ENCODE results near the gene PARP2. TPM values are rescaled to one million over a fixed set of nuclear protein-coding genes. Genes with fewer than 3 reads are reported as not detected.

PARP2 gene
- total and polyA plus RNA-seq, 2 donors (not counting 1 experiment from before 2014, with no cell fraction given): 17.0 to 22.4 TPM

DNA sequence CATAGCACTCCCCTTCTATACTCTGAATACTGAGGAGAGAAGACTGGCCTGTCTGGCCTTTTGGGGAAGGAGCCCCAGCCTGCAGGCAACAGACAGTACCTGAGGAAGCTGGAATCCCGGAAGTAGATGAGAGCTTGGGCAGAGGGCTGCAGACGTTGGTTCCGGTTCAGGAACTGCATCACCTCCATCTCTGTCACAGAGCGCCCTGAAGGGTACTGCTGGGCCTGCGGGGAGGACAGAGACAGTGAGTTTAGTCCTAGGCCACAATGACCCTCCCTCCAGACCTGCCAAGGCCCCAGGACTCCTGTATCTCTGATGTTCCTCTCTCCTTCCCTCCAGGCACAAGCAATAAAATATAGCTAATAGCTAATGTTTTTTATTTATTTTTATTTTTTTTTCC is 41.5 kb downstream of the PARP2 start:
- H3K4me3 ChIP-seq (ENCODE audit: control extremely low read depth in 1 of 5, extremely low read depth in 1 of 5, insufficient read depth in 1 of 5, low read depth in 2 of 5, low read length in 4 of 5): no peak overlapping the region
- intact Hi-C loops (cut with micrococcal nuclease): no loop called here
- ChIA-PET POLR2A (no interaction called here), CTCF (interaction anchor here (0.6 to 1.2 kb wide), 3 partner anchors 10 to 55 kb away, joined by 3 to 4 read pairs (median 3); no protein-coding TSS in a partner anchor)
- H3K36me3 ChIP-seq (replicated peaks in 1 of 2; ENCODE audit: control extremely low read depth in 1 of 2, control insufficient read depth in 1 of 2, extremely low read depth in 1 of 2, insufficient read depth in 2 of 2, low read length in 1 of 2): peaks cover 33 to 96% of the 10 kb centered on the region in 2 experiments
- Mint-ChIP-seq H3K4me3 (no peak overlapping the region), H3K4me1 (peaks cover 6% of the 10 kb centered on the region), H3K27me3 (no peaks in the 10 kb centered on the region), H3K9me3 (ENCODE audit: insufficient read depth) (no peaks in the 10 kb centered on the region), H3K27ac (no peak overlapping the region)
- ATAC-seq (ENCODE audit: low read depth): no peak
- peaks cover 10% of the 10 kb centered on the region for H4K20me1 ChIP-seq (ENCODE audit: control insufficient read depth, insufficient read depth, low read length, poor library complexity, severe bottlenecking)
- no peak for DNase-seq
- 95% methylated on average over 3 of the region's 5 CpGs for WGBS (ENCODE audit: insufficient coverage)
- H3K27ac ChIP-seq (ENCODE audit: low read length in 2 of 2): no peak overlapping the region
- no peak overlapping the region for H3K9ac ChIP-seq (ENCODE audit: low read length)
- H2AFZ ChIP-seq (ENCODE audit: insufficient read depth, low read depth, low read length, poor library complexity, severe bottlenecking): no peak overlapping the region
- H3K27me3 ChIP-seq (replicated peaks in 1 of 4; ENCODE audit: control extremely low read depth in 1 of 4, control insufficient read depth in 3 of 4, insufficient read depth in 4 of 4, low read length in 3 of 4): no peaks in the 10 kb centered on the region
- H3K79me2 ChIP-seq (ENCODE audit: control insufficient read depth, insufficient read depth, low read length): peaks cover 5% of the 10 kb centered on the region
- no peak overlapping the region for H3K4me2 ChIP-seq (replicated peaks; ENCODE audit: low read depth, low read length, poor library complexity, severe bottlenecking)
- peaks cover 0 to 8% of the 10 kb centered on the region in 2 donors for H3K4me1 ChIP-seq (ENCODE audit: control insufficient read depth in 2 of 2, insufficient read depth in 2 of 2, low read length in 2 of 2)
- TF ChIP-seq EZH2 (IDR thresholded peaks at IDR 0.05; ENCODE audit: borderline replicate concordance, insufficient read depth, low read depth, low read length, poor library complexity, severe bottlenecking): no peak
- TF ChIP-seq, protein P1, sequence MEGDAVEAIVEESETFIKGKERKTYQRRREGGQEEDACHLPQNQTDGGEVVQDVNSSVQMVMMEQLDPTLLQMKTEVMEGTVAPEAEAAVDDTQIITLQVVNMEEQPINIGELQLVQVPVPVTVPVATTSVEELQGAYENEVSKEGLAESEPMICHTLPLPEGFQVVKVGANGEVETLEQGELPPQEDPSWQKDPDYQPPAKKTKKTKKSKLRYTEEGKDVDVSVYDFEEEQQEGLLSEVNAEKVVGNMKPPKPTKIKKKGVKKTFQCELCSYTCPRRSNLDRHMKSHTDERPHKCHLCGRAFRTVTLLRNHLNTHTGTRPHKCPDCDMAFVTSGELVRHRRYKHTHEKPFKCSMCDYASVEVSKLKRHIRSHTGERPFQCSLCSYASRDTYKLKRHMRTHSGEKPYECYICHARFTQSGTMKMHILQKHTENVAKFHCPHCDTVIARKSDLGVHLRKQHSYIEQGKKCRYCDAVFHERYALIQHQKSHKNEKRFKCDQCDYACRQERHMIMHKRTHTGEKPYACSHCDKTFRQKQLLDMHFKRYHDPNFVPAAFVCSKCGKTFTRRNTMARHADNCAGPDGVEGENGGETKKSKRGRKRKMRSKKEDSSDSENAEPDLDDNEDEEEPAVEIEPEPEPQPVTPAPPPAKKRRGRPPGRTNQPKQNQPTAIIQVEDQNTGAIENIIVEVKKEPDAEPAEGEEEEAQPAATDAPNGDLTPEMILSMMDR (IDR thresholded peaks at IDR 0.05): no peak
- H3K9me3 ChIP-seq (ENCODE audit: control extremely low read depth in 1 of 3, control insufficient read depth in 2 of 3, insufficient read depth in 1 of 3, low read length in 2 of 3): no peaks in the 10 kb centered on the region

DNA sequence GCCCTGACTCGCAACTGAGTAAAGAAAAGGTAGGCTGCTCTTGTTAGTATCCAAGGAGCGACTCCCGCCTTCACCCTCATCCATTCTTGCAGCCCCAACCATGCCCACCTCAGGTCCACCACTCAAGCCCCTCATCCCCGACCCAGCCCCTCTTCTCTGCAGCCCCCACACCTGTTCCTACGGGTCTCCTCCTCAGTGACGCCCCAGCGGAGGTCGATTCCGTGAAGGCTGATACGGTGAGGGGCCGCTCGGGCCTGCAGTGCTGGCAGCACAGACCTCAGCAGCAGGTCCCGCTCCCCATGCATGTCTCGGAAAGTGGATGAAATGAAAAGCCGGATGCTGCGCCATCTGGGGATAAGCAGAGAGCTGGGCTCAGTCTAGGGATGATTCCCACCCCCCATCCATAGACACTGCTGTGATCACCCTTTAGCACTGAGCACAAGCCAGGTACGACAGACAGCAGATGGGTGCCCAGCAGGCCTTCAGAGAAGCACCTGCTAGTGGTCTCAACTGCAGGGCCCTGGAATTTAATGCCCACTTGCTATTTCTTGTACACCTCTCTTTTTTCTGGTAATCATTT is 42.9 kb downstream of the PARP2 start:
- Mint-ChIP-seq H3K27me3 (no peaks in the 10 kb centered on the region), H3K27ac (no peak overlapping the region), H3K9me3 (ENCODE audit: insufficient read depth) (no peaks in the 10 kb centered on the region), H3K4me3 (no peak overlapping the region), H3K4me1 (peaks cover 6% of the 10 kb centered on the region)
- H3K4me1 ChIP-seq (ENCODE audit: control insufficient read depth in 2 of 2, insufficient read depth in 2 of 2, low read length in 2 of 2): peaks cover 0 to 8% of the 10 kb centered on the region in 2 donors
- no peak for TF ChIP-seq EZH2 (IDR thresholded peaks at IDR 0.05; ENCODE audit: borderline replicate concordance, insufficient read depth, low read depth, low read length, poor library complexity, severe bottlenecking)
- TF ChIP-seq, protein P1 (IDR thresholded peaks at IDR 0.05): no peak
- H3K4me3 ChIP-seq (ENCODE audit: control extremely low read depth in 1 of 5, extremely low read depth in 1 of 5, insufficient read depth in 1 of 5, low read depth in 2 of 5, low read length in 4 of 5): no peak overlapping the region
- intact Hi-C loops (cut with micrococcal nuclease): no loop called here
- H3K27ac ChIP-seq (ENCODE audit: low read length in 2 of 2): no peak overlapping the region
- H2AFZ ChIP-seq (ENCODE audit: insufficient read depth, low read depth, low read length, poor library complexity, severe bottlenecking): no peak overlapping the region
- 100% methylated on average over 12 of the region's 17 CpGs for WGBS (ENCODE audit: insufficient coverage)
- no peak overlapping the region for H3K4me2 ChIP-seq (replicated peaks; ENCODE audit: low read depth, low read length, poor library complexity, severe bottlenecking)
- ChIA-PET CTCF (no interaction called here), POLR2A (no interaction called here)
- peaks cover 6% of the 10 kb centered on the region for H3K79me2 ChIP-seq (ENCODE audit: control insufficient read depth, insufficient read depth, low read length)
- ATAC-seq (ENCODE audit: low read depth) (no peak), DNase-seq (no peak)
- H4K20me1 ChIP-seq (ENCODE audit: control insufficient read depth, insufficient read depth, low read length, poor library complexity, severe bottlenecking): peaks cover 16% of the 10 kb centered on the region
- H3K36me3 ChIP-seq (replicated peaks in 1 of 2; ENCODE audit: control extremely low read depth in 1 of 2, control insufficient read depth in 1 of 2, extremely low read depth in 1 of 2, insufficient read depth in 2 of 2, low read length in 1 of 2): peaks cover 34 to 96% of the 10 kb centered on the region in 2 experiments
- H3K9ac ChIP-seq (ENCODE audit: low read length): no peak overlapping the region
- no peaks in the 10 kb centered on the region for H3K27me3 ChIP-seq (replicated peaks in 1 of 4; ENCODE audit: control extremely low read depth in 1 of 4, control insufficient read depth in 3 of 4, insufficient read depth in 4 of 4, low read length in 3 of 4)
- H3K9me3 ChIP-seq (ENCODE audit: control extremely low read depth in 1 of 3, control insufficient read depth in 2 of 3, insufficient read depth in 1 of 3, low read length in 2 of 3): no peaks in the 10 kb centered on the region

Measured in B cell (primary cell).